GM23338 (cell line): ENCODE measurements around the gene HVCN1. TPM values are rescaled to one million over a fixed set of nuclear protein-coding genes. Genes with fewer than 3 reads are reported as not detected.

Source experiments
- ATAC-seq: fragments of 200-7000 bp; cut with Tn5 transposase; 3 replicates; pipeline ENCODE4 v1.9.1; 2020
- DNase-seq: peaks from one replicate; pipeline ENCODE4 v3.0.0-alpha.2; 2015; ENCODE audit warnings: low spot score
- H2AFZ ChIP-seq: fragments of 200-600 bp; sonication (generic); 2 replicates; pipeline ENCODE4 v1.8.0; 2016; ENCODE audit warnings: antibody characterized with exemption, mild to moderate bottlenecking, moderate library complexity
- H3F3A ChIP-seq: fragments of 200-600 bp; sonication (generic); replicated peaks from 2 replicates; pipeline ENCODE4 v1.8.0; 2017; ENCODE audit warnings: antibody characterized with exemption, mixed run types, low read depth
- H3K27ac ChIP-seq: fragments of 200-600 bp; sonication (generic); 2 replicates; pipeline ENCODE4 v1.6.1; 2016; ENCODE audit warnings: low read depth
- H3K27me3 ChIP-seq: fragments of 200-600 bp; sonication (generic); 2 replicates; pipeline ENCODE4 v1.8.0; 2016; ENCODE audit warnings: mild to moderate bottlenecking, mixed run types, moderate library complexity; ENCODE audit not compliant: insufficient read depth
- H3K36me3 ChIP-seq: fragments of 200-600 bp; sonication (generic); 2 replicates; pipeline ENCODE4 v1.8.0; 2016; ENCODE audit warnings: mild to moderate bottlenecking; ENCODE audit not compliant: insufficient read depth
- H3K4me1 ChIP-seq: fragments of 200-600 bp; sonication (generic); 2 replicates; pipeline ENCODE4 v1.8.0; 2016; ENCODE audit warnings: mild to moderate bottlenecking, moderate library complexity; ENCODE audit not compliant: insufficient read depth
- H3K4me2 ChIP-seq: fragments of 200-600 bp; sonication (generic); 2 replicates; pipeline ENCODE4 v1.7.1; 2017; ENCODE audit warnings: mixed run types
- H3K4me3 ChIP-seq: fragments of 200-600 bp; sonication (generic); 2 replicates; pipeline ENCODE4 v1.6.1; 2016; ENCODE audit warnings: mixed run types
- H3K79me2 ChIP-seq: fragments of 200-600 bp; sonication (generic); replicated peaks from 2 replicates; pipeline ENCODE4 v1.8.0; 2017; ENCODE audit warnings: mild to moderate bottlenecking; ENCODE audit not compliant: insufficient read depth
- H3K9me2 ChIP-seq: fragments of 200-600 bp; sonication (generic); 2 replicates; pipeline ENCODE4 v1.8.0; 2017; ENCODE audit not compliant: insufficient read depth
- H4K20me1 ChIP-seq: fragments of 200-600 bp; sonication (generic); replicated peaks from 2 replicates; pipeline ENCODE4 v1.8.0; 2017; ENCODE audit warnings: mild to moderate bottlenecking; ENCODE audit not compliant: insufficient read depth
- H3K27ac Mint-ChIP-seq: 2 replicates; pipeline ENCODE4 v1.8.0; 2020; ENCODE audit warnings: inconsistent platforms, mild to moderate bottlenecking, moderate library complexity, mixed read lengths
- H3K27me3 Mint-ChIP-seq: 3 replicates; pipeline ENCODE4 v1.8.0; 2022; ENCODE audit warnings: low read depth, mild to moderate bottlenecking, moderate library complexity, mixed read lengths, inconsistent platforms; ENCODE audit not compliant: insufficient read depth, poor library complexity
- H3K36me3 Mint-ChIP-seq: 3 replicates; pipeline ENCODE4 v1.8.0; 2021; ENCODE audit warnings: low read depth, mild to moderate bottlenecking, inconsistent platforms, moderate library complexity, mixed read lengths
- H3K4me1 Mint-ChIP-seq: 3 replicates; pipeline ENCODE4 v1.8.0; 2020; ENCODE audit warnings: mild to moderate bottlenecking, inconsistent platforms, mixed read lengths
- H3K4me3 Mint-ChIP-seq: 3 replicates; pipeline ENCODE4 v1.8.0; 2021; ENCODE audit warnings: moderate library complexity, mild to moderate bottlenecking, inconsistent platforms, mixed read lengths
- H3K9me3 Mint-ChIP-seq: 3 replicates; pipeline ENCODE4 v1.8.0; 2020; ENCODE audit warnings: moderate library complexity, mild to moderate bottlenecking, inconsistent platforms, mixed read lengths
- CREB1 ChIP-seq: fragments of 250-450 bp; sonication (Bioruptor Pico); IDR thresholded peaks from 2 replicates; pipeline ENCODE4 v1.5.0; 2020; ENCODE audit warnings: low read depth, mild to moderate bottlenecking, moderate library complexity
- CTCF ChIP-seq, 2 experiments: fragments of 200-600 bp in 1 of 2; sonication (generic) in 1 of 2; conservative IDR thresholded peaks; 2 replicates each; pipeline versions ENCODE4 v1.5.1 to v1.6.1; 2016 to 2017; ENCODE audit warnings: antibody characterized with exemption in 2 of 2, low read depth in 2 of 2, mild to moderate bottlenecking in 2 of 2, moderate library complexity in 1 of 2
- EZH2 ChIP-seq: fragments of 200-600 bp; sonication (generic); IDR thresholded peaks from one replicate; pipeline ENCODE4 v1.8.0; 2017; ENCODE audit warnings: antibody characterized with exemption, mild to moderate bottlenecking, low read depth; ENCODE audit not compliant: unreplicated experiment
- EZH2phosphoT487 ChIP-seq: fragments of 200-600 bp; sonication (generic); IDR thresholded peaks from one replicate; pipeline ENCODE4 v1.8.1; 2018; ENCODE audit warnings: antibody characterized with exemption; ENCODE audit not compliant: unreplicated experiment
- JUNB ChIP-seq: IDR thresholded peaks from one replicate; pipeline ENCODE4 v1.6.1; 2016; ENCODE audit warnings: antibody characterized with exemption; ENCODE audit not compliant: unreplicated experiment
- NANOG ChIP-seq: IDR thresholded peaks from 2 replicates; pipeline ENCODE4 v1.6.1; 2016; ENCODE audit warnings: antibody characterized with exemption, borderline replicate concordance
- REST ChIP-seq: IDR thresholded peaks from one replicate; pipeline ENCODE4 v1.6.1; 2018; ENCODE audit warnings: antibody characterized with exemption; ENCODE audit not compliant: unreplicated experiment
- STAT1 ChIP-seq: IDR thresholded peaks from one replicate; pipeline ENCODE4 v1.6.1; 2016; ENCODE audit warnings: antibody characterized with exemption; ENCODE audit not compliant: unreplicated experiment
- ZNF114 ChIP-seq: fragments of 250-450 bp; sonication (Bioruptor Pico); IDR thresholded peaks from 2 replicates; pipeline ENCODE4 v1.5.0; 2020; ENCODE audit warnings: mild to moderate bottlenecking, moderate library complexity
- ZNF331 ChIP-seq: fragments of 250-450 bp; sonication (Bioruptor Pico); IDR thresholded peaks from 2 replicates; pipeline ENCODE4 v1.5.0; 2020; ENCODE audit warnings: low read depth, mild to moderate bottlenecking, moderate library complexity
- ZNF462 ChIP-seq: fragments of 250-450 bp; sonication (Bioruptor Pico); IDR thresholded peaks from 2 replicates; pipeline ENCODE4 v1.5.0; 2020; ENCODE audit warnings: mild to moderate bottlenecking, moderate library complexity
- polyA plus RNA-seq: library from polyadenylated mRNA; unstranded; fragments of >200 nt; fragmentation: Nextera tagmentation; extraction: Ambion mirVana; gene quantifications from 2 replicates; pipeline ENCODE4 v1.2.1, GENCODE V29; 2016
- total RNA-seq: library from RNA; depleted of rRNA; stranded (reverse); fragments of >200 nt; shearing (Covaris generic); gene quantifications from 2 replicates; pipeline ENCODE4 v1.2.3, GENCODE V29; 2014

HVCN1 gene
- total and polyA plus RNA-seq, 2 experiments from 2014 or later = 10.4 to 10.7 TPM

- TF ChIP-seq NANOG (no peak), JUNB (no peak), ZNF331 (CRISPR knock-in tag) (no peak), CREB1 (CRISPR knock-in tag) (no peak), REST (no peak), EZH2 (no peak), CTCF (conservative IDR thresholded peaks at IDR 0.05; ENCODE audit: low read depth in 2 of 2) (no peak), EZH2phosphoT487 (no peak), STAT1 (no peak)
Measured at GRCh38 chr12:110639336-110640141, 49.4 kb downstream of the HVCN1 start (continued).

- H3K4me2 ChIP-seq = no peak overlapping the region
Measured at GRCh38 chr12:110638796-110639195, 50.1 kb downstream of the HVCN1 start.

More at GRCh38 chr12:110638796-110639195, 50.1 kb downstream of the HVCN1 start:
- Mint-ChIP-seq H3K36me3 (no peaks in the 10 kb centered on the region), H3K27me3 (peaks cover 6% of the 10 kb centered on the region), H3K4me1 (peaks cover 8% of the 10 kb centered on the region), H3K9me3 (no peaks in the 10 kb centered on the region), H3K27ac (no peak overlapping the region), H3K4me3 (no peak overlapping the region)
- H3K36me3 ChIP-seq = no peaks in the 10 kb centered on the region
- H3F3A ChIP-seq = no peaks in the 10 kb centered on the region
- no peak overlapping the region for H3K4me3 ChIP-seq
- DNase-seq = no peak
- H2AFZ ChIP-seq = no peak overlapping the region
- H3K27ac ChIP-seq = no peak overlapping the region
- H3K27me3 ChIP-seq = no peaks in the 10 kb centered on the region
- no peaks in the 10 kb centered on the region for H3K4me1 ChIP-seq
- no peak for ATAC-seq
- TF ChIP-seq NANOG = no peak
- TF ChIP-seq CREB1 (CRISPR knock-in tag) = no peak
- TF ChIP-seq ZNF114 (CRISPR knock-in tag) = no peak
- no peak for TF ChIP-seq ZNF462 (CRISPR knock-in tag)
- no peaks in the 10 kb centered on the region for H3K9me2 ChIP-seq
- no peaks in the 10 kb centered on the region for H4K20me1 ChIP-seq
- H3K79me2 ChIP-seq = no peaks in the 10 kb centered on the region
